Smooth muscle cell (in vitro differentiated cells): ENCODE data around the gene WARS2. TPM values are rescaled to one million over a fixed set of nuclear protein-coding genes. Genes with fewer than 3 reads are reported as not detected.
"Not testable (repeated sequence)": the region's sequence is repeated elsewhere in the genome, so short reads cannot be mapped to it uniquely, and the experiment has no call there.

Experiments used
- DNase-seq: peaks from one replicate; lab custom pipeline; 2025; ENCODE audit not compliant: unreplicated experiment; lab: John Stamatoyannopoulos, UW
- H2AFZ ChIP-seq: fragments of 200-600 bp; sonication (generic); 2 replicates; pipeline ENCODE4 v1.6.0; 2016; ENCODE audit warnings: antibody characterized with exemption, low read depth, mild to moderate bottlenecking
- H3F3A ChIP-seq: fragments of 200-600 bp; sonication (generic); 2 replicates; pipeline ENCODE4 v1.6.0; 2017; ENCODE audit warnings: antibody characterized with exemption, low read depth
- H3K27ac ChIP-seq: fragments of 200-600 bp; sonication (generic); 2 replicates; pipeline ENCODE4 v1.5.1; 2016; ENCODE audit warnings: low read depth, mild to moderate bottlenecking
- H3K27me3 ChIP-seq: fragments of 200-600 bp; sonication (generic); 2 replicates; pipeline ENCODE4 v1.6.1; 2016; ENCODE audit warnings: low read depth, mild to moderate bottlenecking
- H3K36me3 ChIP-seq: fragments of 200-600 bp; sonication (generic); 2 replicates; pipeline ENCODE4 v1.5.1; 2016; ENCODE audit warnings: low read depth
- H3K4me1 ChIP-seq: fragments of 200-600 bp; sonication (generic); 2 replicates; pipeline ENCODE4 v1.5.1; 2016; ENCODE audit warnings: low read depth
- H3K4me2 ChIP-seq: fragments of 200-600 bp; sonication (generic); 2 replicates; pipeline ENCODE4 v1.6.0; 2016; ENCODE audit warnings: mild to moderate bottlenecking
- H3K4me3 ChIP-seq: fragments of 200-600 bp; sonication (generic); 2 replicates; pipeline ENCODE4 v1.5.1; 2016; ENCODE audit warnings: mild to moderate bottlenecking
- H3K79me2 ChIP-seq: fragments of 200-600 bp; sonication (generic); 2 replicates; pipeline ENCODE4 v1.6.0; 2016; ENCODE audit warnings: low read depth, mild to moderate bottlenecking
- H3K9ac ChIP-seq: fragments of 200-600 bp; sonication (generic); 2 replicates; pipeline ENCODE4 v1.6.0; 2016; ENCODE audit warnings: low read depth
- H3K9me3 ChIP-seq: fragments of 200-600 bp; sonication (generic); replicated peaks from 2 replicates; pipeline ENCODE4 v1.5.1; 2016; ENCODE audit warnings: low read depth
- H4K20me1 ChIP-seq: fragments of 200-600 bp; sonication (generic); 2 replicates; pipeline ENCODE4 v1.6.0; 2016; ENCODE audit warnings: low read depth
- CTCF ChIP-seq: fragments of 200-600 bp; sonication (generic); IDR thresholded peaks from 2 replicates; pipeline ENCODE4 v1.5.1; 2017; ENCODE audit warnings: borderline replicate concordance, mild to moderate bottlenecking, antibody characterized with exemption; ENCODE audit not compliant: insufficient read depth, poor library complexity, severe bottlenecking
- WGBS: methylation state at CpG from one replicate; pipeline ENCODE4 v1.1.7; 2016; ENCODE audit warnings: low lambda C conversion rate; 5-methylcytosine and 5-hydroxymethylcytosine counted together
- polyA plus RNA-seq: library from polyadenylated mRNA; unstranded; fragments of >200 nt; fragmentation: Nextera tagmentation; extraction: Ambion mirVana; gene quantifications from 2 replicates; pipeline ENCODE4 v1.2.1, GENCODE V29; 2016
- total RNA-seq: library from RNA; depleted of rRNA; stranded (reverse); fragments of >200 nt; gene quantifications from 2 replicates; pipeline ENCODE4 v1.2.3, GENCODE V29; 2014

WARS2 gene
- total and polyA plus RNA-seq, 2 experiments from 2014 or later, result 5.9 to 9.6 TPM

- H2AFZ ChIP-seq, result no peak overlapping the region
- no peaks in the 10 kb centered on the region for H3K27me3 ChIP-seq
- TF ChIP-seq CTCF, result no peak
- 83% methylated on average over 2 of the region's 2 CpGs for WGBS
- no peak for DNase-seq
- no peaks in the 10 kb centered on the region for H3F3A ChIP-seq
- no peaks in the 10 kb centered on the region for H3K4me1 ChIP-seq
- H3K79me2 ChIP-seq, result no peaks in the 10 kb centered on the region
- peak overlapping the region; percentile 50 for H3K27ac ChIP-seq
- no peak overlapping the region for H3K9ac ChIP-seq
- H3K9me3 ChIP-seq, result no peaks in the 10 kb centered on the region
- H3K4me2 ChIP-seq, result peak overlapping the region; percentile 54
- H3K36me3 ChIP-seq, result no peaks in the 10 kb centered on the region
- H4K20me1 ChIP-seq, result no peaks in the 10 kb centered on the region
- no peak overlapping the region for H3K4me3 ChIP-seq
Measured at GRCh38 chr1:119159966-119160365, 19.5 kb upstream of the WARS2 start.

DNA sequence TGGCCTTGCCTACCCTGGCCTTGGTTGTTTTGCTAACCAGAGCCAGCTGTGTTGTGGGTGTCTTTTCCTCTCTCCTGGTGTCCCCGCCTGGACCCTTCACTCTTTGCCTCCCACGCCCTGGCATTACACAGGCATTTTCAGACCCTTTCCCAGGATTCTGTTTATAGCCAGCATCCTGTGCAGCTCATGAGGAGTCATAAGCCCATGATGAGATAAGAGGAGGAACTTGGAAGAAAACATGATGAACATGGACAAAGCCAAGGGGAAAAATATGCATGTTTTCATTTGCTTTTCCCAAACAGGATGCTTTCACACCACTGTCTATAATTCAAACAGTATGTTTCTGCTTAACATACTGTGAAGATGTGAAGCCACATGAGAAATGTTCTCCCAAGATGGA lies 18.7 kb upstream of the WARS2 start:
- Histone ChIP-seq H3F3A (no peaks in the 10 kb centered on the region), H3K4me1 (no peaks in the 10 kb centered on the region), H3K9ac (no peak overlapping the region), H3K4me2 (peak overlapping the region; percentile 54), H3K9me3 (no peaks in the 10 kb centered on the region), H2AFZ (no peak overlapping the region), H3K79me2 (no peaks in the 10 kb centered on the region), H3K27me3 (no peaks in the 10 kb centered on the region), H3K4me3 (no peak overlapping the region), H4K20me1 (no peaks in the 10 kb centered on the region), H3K27ac (peak overlapping the region; percentile 50), H3K36me3 (no peaks in the 10 kb centered on the region)
- DNase-seq, result no peak
- no peak for TF ChIP-seq CTCF
- WGBS, result 42% methylated on average over 2 of the region's 2 CpGs

GRCh38 chr1:119156761-119157160 lies 16.3 kb upstream of the WARS2 start:
- H3K27ac ChIP-seq, H2AFZ ChIP-seq, H3F3A ChIP-seq, H3K4me1 ChIP-seq, H3K9me3 ChIP-seq, H3K36me3 ChIP-seq, H3K79me2 ChIP-seq, H3K4me2 ChIP-seq, H3K4me3 ChIP-seq, H3K27me3 ChIP-seq, DNase-seq, H4K20me1 ChIP-seq, H3K9ac ChIP-seq: not testable (repeated sequence)
- WGBS, result 94% methylated on average over 6 of the region's 6 CpGs

GRCh38 chr1:119155069-119155468 lies 14.6 kb upstream of the WARS2 start:
- DNase-seq, H3K36me3 ChIP-seq, H4K20me1 ChIP-seq, H3K27me3 ChIP-seq, H3K27ac ChIP-seq, H3K79me2 ChIP-seq, H3K4me1 ChIP-seq, H2AFZ ChIP-seq, H3K9ac ChIP-seq, H3F3A ChIP-seq, H3K4me2 ChIP-seq, H3K9me3 ChIP-seq, H3K4me3 ChIP-seq: not testable (repeated sequence)
- WGBS, result 93% methylated on average over 4 of the region's 4 CpGs

DNA sequence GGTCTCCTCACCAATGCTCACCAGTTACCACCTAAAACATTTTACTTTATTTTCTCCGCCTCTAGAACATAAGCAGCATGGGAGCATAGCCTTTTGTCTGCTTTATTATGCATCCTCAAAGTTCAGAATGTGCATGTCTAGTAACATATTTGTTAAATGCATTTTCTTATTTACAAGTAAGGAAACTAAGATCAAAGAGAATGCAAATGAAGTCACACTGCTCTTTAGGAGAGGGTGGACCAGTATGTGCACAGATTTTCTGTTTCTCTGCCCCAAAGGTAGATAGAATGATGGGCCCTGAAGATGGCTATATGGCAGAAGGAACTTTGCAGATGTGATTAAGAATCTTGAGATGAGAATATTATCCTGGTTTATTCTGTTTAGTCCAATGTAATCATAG lies 9.7 kb upstream of the WARS2 start:
- Histone ChIP-seq H3K4me1 (no peaks in the 10 kb centered on the region), H3K9me3 (no peaks in the 10 kb centered on the region), H3F3A (no peaks in the 10 kb centered on the region), H3K36me3 (no peaks in the 10 kb centered on the region), H3K79me2 (no peaks in the 10 kb centered on the region), H4K20me1 (no peaks in the 10 kb centered on the region), H3K27me3 (no peaks in the 10 kb centered on the region), H3K27ac (no peak overlapping the region), H3K9ac (no peak overlapping the region), H3K4me2 (no peak overlapping the region), H2AFZ (no peak overlapping the region), H3K4me3 (no peak overlapping the region)
- DNase-seq, result no peak
- 91% methylated on average over 1 of the region's 1 CpG for WGBS
- no peak for TF ChIP-seq CTCF
